HCT116 (cell line): Measurements from ENCODE around the gene PI4KA.

Experiments
- CBX3 ChIP-seq: IDR thresholded peaks from 2 replicates; pipeline ENCODE4 v1.6.1; 2012; ENCODE audit warnings: low read depth
- EZH2 ChIP-seq: fragments of 200-600 bp; sonication (generic); IDR thresholded peaks from 2 replicates; pipeline ENCODE4 v1.6.1; 2017; ENCODE audit warnings: antibody characterized with exemption, mixed run types
- EZH2phosphoT487 ChIP-seq: fragments of 200-600 bp; IDR thresholded peaks from 2 replicates; pipeline ENCODE4 v1.6.1; 2018; ENCODE audit warnings: antibody characterized with exemption, borderline replicate concordance
- FOSL1 ChIP-seq: IDR thresholded peaks from 2 replicates; pipeline ENCODE4 v1.6.1; 2012; ENCODE audit warnings: low read depth
- JUND ChIP-seq: IDR thresholded peaks from 2 replicates; pipeline ENCODE4 v1.6.1; 2012
- POLR2A ChIP-seq: IDR thresholded peaks from 2 replicates; pipeline ENCODE4 v1.7.0; 2011; ENCODE audit warnings: borderline replicate concordance; ENCODE audit not compliant: insufficient read depth, insufficient read length; ENCODE audit errors: extremely low read depth
- POLR2AphosphoS5 ChIP-seq: IDR thresholded peaks from 2 replicates; pipeline ENCODE4 v1.6.1; 2011; ENCODE audit warnings: mild to moderate bottlenecking, low read depth, low read length, moderate library complexity
- SRF ChIP-seq: IDR thresholded peaks from 2 replicates; pipeline ENCODE4 v1.6.1; 2012; ENCODE audit warnings: low read depth
- ZFX ChIP-seq: fragments of 450-650 bp; IDR thresholded peaks from 2 replicates; pipeline ENCODE4 v1.6.1; 2017
- TF ChIP-seq, protein P1 (sequence below), 3 experiments: fragments of 200-600 bp in 1 of 3; sonication (generic) in 1 of 3; IDR thresholded peaks in 2 of 3; conservative IDR thresholded peaks in 1 of 3; 2 replicates each; pipeline ENCODE4 v1.5.1; 2012 to 2017; ENCODE audit warnings: low read depth in 2 of 3, low read length in 2 of 3, antibody characterized with exemption in 1 of 3, borderline replicate concordance in 1 of 3, control low read depth in 1 of 3, mild to moderate bottlenecking in 1 of 3, mixed read lengths in 1 of 3, mixed run types in 1 of 3, moderate library complexity in 1 of 3; ENCODE audit not compliant: insufficient read depth in 1 of 3
- TF ChIP-seq, protein P2 (sequence below): IDR thresholded peaks from 2 replicates; pipeline ENCODE4 v1.6.1; 2012

DNA sequence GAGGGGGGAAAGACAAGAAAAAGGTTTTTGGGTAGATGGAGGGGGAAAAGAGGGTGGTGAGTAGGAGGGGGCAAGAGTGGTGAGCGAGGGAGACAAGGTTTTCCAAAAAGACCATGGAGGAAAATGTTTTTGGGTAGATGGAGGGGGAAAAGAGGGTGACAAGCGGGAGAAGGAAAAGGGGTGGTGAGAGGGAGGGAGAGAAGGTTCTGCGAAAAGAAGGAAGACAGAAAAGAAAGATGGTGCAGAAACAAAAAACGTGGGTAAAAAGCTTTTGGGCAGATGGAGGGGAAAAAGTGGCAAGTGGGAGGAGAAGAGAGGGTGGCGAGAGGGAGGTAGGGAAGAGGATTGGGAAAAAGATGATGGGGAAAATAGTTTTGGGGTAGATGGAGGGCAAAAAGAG, 200.6 kb downstream of the PI4KA start:
- TF ChIP-seq FOSL1 (no peak), POLR2AphosphoS5 (no peak), JUND (no peak), EZH2phosphoT487 (no peak), ZFX (no peak), EZH2 (no peak), CBX3 (no peak), SRF (no peak), POLR2A (no peak)
- TF ChIP-seq, protein P1, sequence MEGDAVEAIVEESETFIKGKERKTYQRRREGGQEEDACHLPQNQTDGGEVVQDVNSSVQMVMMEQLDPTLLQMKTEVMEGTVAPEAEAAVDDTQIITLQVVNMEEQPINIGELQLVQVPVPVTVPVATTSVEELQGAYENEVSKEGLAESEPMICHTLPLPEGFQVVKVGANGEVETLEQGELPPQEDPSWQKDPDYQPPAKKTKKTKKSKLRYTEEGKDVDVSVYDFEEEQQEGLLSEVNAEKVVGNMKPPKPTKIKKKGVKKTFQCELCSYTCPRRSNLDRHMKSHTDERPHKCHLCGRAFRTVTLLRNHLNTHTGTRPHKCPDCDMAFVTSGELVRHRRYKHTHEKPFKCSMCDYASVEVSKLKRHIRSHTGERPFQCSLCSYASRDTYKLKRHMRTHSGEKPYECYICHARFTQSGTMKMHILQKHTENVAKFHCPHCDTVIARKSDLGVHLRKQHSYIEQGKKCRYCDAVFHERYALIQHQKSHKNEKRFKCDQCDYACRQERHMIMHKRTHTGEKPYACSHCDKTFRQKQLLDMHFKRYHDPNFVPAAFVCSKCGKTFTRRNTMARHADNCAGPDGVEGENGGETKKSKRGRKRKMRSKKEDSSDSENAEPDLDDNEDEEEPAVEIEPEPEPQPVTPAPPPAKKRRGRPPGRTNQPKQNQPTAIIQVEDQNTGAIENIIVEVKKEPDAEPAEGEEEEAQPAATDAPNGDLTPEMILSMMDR (IDR thresholded peaks at IDR 0.05 in 2 of 3, conservative IDR thresholded peaks at IDR 0.05 in 1 of 3; ENCODE audit: borderline replicate concordance in 1 of 3, insufficient read depth in 1 of 3, low read depth in 2 of 3, low read length in 2 of 3), result no peak
- TF ChIP-seq, protein P2, sequence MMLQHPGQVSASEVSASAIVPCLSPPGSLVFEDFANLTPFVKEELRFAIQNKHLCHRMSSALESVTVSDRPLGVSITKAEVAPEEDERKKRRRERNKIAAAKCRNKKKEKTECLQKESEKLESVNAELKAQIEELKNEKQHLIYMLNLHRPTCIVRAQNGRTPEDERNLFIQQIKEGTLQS, result no peak
